Endometrium (tissue), 2 donors: Measurements from ENCODE around the gene RPL22.

Source experiments
- FAIRE-seq: peaks from 2 replicates; lab custom pipeline; 2012; peaks lifted over from hg19 to GRCh38; lab: Jason Lieb, UNC
- donor health status: control.
- donor health status: control.

RPL22 gene

GRCh38 chr1:6171548-6172124 lies 27.8 kb downstream of the RPL22 start:
- FAIRE-seq: no peak

- FAIRE-seq: no peak
Observed at GRCh38 chr1:6170742-6171201, 28.6 kb downstream of the RPL22 start.

GRCh38 chr1:6170116-6170741 lies 29.2 kb downstream of the RPL22 start:
- no peak for FAIRE-seq

- FAIRE-seq: no peak
Observed at GRCh38 chr1:6168947-6169586, 30.3 kb downstream of the RPL22 start.

GRCh38 chr1:6167391-6168303 lies 31.7 kb downstream of the RPL22 start:
- FAIRE-seq: no peak

GRCh38 chr1:6166655-6167390 lies 32.6 kb downstream of the RPL22 start:
- no peak for FAIRE-seq

GRCh38 chr1:6166221-6166620 lies 33.2 kb downstream of the RPL22 start:
- FAIRE-seq: no peak

- FAIRE-seq: no peak
Observed at GRCh38 chr1:6165441-6165985, 33.9 kb downstream of the RPL22 start.

- no peak for FAIRE-seq
Observed at GRCh38 chr1:6165027-6165426, 34.4 kb downstream of the RPL22 start.

- no peak for FAIRE-seq
Observed at GRCh38 chr1:6163973-6164617, 35.3 kb downstream of the RPL22 start.

- FAIRE-seq: no peak
Observed at GRCh38 chr1:6163191-6163972, 36.0 kb downstream of the RPL22 start.

- no peak for FAIRE-seq
Observed at GRCh38 chr1:6162773-6163172, 36.6 kb downstream of the RPL22 start.

- no peak for FAIRE-seq
Observed at GRCh38 chr1:6162341-6162740, 37.1 kb downstream of the RPL22 start.

- FAIRE-seq: no peak
Observed at GRCh38 chr1:6158181-6158580, 41.2 kb downstream of the RPL22 start.

GRCh38 chr1:6157528-6158174 lies 41.7 kb downstream of the RPL22 start:
- no peak for FAIRE-seq

GRCh38 chr1:6157132-6157527 lies 42.3 kb downstream of the RPL22 start:
- FAIRE-seq: no peak

- no peak for FAIRE-seq
Observed at GRCh38 chr1:6154525-6155319, 44.7 kb downstream of the RPL22 start.

- no peak for FAIRE-seq
Observed at GRCh38 chr1:6152882-6153281, 46.5 kb downstream of the RPL22 start.

- no peak for FAIRE-seq
Observed at GRCh38 chr1:6152181-6152580, 47.2 kb downstream of the RPL22 start.
